ENCODE data around the gene SH3PXD2A.

DNA sequence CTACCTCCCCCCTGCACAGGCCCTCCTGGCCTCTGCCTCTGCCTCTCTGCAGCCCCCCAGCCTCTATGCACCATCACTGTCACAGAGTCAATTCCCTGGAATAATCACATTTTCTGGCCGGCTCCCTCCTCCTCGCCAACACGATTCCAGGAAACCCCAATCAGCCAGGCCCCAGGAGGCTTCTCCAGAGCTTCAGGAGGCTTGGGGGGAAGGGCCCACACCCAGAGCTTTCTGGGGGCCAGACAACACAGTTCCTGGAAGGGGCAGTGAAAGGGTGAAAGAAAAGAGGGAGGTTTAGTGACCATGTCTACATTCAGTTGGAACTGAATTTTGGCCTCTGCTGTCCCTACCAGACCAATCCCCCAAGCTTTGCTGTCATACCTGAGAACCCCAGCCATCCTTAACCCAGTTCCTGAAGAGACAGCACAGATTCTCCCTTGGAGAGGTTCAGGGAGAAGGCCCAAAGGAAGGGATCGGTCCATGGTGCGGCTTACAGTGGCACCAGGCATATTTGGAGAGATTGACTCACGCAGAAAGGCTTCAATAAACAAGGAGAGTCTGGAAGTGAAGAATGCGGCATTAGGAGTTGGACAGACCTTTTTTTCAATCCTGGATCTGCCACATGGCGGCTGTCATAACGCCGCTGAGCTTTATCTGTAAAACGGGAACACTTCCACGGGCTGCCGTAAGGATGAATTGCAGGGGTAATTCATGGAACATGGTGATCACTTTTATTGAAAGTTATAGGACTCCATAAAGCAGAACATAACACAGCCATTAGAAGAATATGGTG, 272.8 kb downstream of the SH3PXD2A start:
- TF ChIP-seq, protein P1, sequence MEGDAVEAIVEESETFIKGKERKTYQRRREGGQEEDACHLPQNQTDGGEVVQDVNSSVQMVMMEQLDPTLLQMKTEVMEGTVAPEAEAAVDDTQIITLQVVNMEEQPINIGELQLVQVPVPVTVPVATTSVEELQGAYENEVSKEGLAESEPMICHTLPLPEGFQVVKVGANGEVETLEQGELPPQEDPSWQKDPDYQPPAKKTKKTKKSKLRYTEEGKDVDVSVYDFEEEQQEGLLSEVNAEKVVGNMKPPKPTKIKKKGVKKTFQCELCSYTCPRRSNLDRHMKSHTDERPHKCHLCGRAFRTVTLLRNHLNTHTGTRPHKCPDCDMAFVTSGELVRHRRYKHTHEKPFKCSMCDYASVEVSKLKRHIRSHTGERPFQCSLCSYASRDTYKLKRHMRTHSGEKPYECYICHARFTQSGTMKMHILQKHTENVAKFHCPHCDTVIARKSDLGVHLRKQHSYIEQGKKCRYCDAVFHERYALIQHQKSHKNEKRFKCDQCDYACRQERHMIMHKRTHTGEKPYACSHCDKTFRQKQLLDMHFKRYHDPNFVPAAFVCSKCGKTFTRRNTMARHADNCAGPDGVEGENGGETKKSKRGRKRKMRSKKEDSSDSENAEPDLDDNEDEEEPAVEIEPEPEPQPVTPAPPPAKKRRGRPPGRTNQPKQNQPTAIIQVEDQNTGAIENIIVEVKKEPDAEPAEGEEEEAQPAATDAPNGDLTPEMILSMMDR (IDR thresholded peaks at IDR 0.05): no peak
- TF ChIP-seq POLR2A (IDR thresholded peaks at IDR 0.05): no peak
